HG03520 (cell line): Measurements from ENCODE around the gene DENND1C.
"Not testable (repeated sequence)": the region's sequence is repeated elsewhere in the genome, so short reads cannot be mapped to it uniquely, and the experiment has no call there.

Experiments
- ATAC-seq: cut with Tn5 transposase; IDR thresholded peaks from one replicate; pipeline ENCODE4 v1.9.1; 2021; ENCODE audit warnings: mild to moderate bottlenecking, moderate library complexity; ENCODE audit not compliant: unreplicated experiment

DENND1C gene

GRCh38 chr19:6509118-6509971 is 27.8 kb upstream of the DENND1C start:
- ATAC-seq = no peak

GRCh38 chr19:6508028-6508771 is 26.6 kb upstream of the DENND1C start:
- not testable (repeated sequence) for ATAC-seq

DNA sequence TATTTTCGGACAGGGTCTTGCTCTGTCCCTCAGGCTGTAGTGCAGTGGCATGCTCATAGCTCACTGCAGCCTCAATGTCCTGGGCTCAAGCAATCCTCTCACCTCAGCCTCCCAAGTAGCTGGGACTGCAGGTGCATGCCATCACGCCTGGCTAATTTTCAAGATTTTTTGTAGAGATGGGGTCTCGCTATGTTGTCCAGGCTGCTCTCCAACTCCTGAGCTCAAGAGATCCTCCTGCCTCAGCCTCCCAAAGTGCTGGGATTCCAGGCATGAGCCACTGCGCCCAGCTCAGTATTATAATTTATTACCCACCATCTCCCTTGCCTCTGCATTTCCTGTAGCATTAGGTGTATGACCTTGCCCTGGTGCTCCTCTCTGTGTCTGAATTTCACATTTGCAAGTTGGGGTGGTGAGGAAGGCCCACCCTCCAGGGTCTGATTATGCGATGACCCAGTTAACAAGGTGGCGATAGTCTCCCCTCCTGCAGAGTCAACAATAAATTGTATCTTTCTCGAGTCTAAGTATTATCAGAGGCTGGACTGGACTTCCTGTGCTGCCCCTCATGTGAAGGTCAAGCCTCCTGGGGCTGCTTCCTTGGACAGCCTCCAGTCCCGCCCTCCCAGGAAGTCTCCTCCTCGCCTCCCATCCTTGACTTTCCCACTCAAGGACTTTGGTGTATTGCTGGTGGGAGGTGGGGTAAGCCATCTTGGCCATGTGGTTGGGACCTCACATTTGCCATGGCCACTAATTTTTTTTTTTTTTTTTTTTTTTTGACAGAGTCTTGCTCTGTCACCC is 22.0 kb upstream of the DENND1C start:
- no peak for ATAC-seq

GRCh38 chr19:6501740-6502648 is 20.4 kb upstream of the DENND1C start, which contains the start of gene TUBB4A:
TUBB4A (minus strand) TSS chr19:6502309; CDS start chr19:6502212, 97 bp downstream.
- no peak for ATAC-seq

GRCh38 chr19:6500837-6501739 is 19.5 kb upstream of the DENND1C start:
- no peak for ATAC-seq

DNA sequence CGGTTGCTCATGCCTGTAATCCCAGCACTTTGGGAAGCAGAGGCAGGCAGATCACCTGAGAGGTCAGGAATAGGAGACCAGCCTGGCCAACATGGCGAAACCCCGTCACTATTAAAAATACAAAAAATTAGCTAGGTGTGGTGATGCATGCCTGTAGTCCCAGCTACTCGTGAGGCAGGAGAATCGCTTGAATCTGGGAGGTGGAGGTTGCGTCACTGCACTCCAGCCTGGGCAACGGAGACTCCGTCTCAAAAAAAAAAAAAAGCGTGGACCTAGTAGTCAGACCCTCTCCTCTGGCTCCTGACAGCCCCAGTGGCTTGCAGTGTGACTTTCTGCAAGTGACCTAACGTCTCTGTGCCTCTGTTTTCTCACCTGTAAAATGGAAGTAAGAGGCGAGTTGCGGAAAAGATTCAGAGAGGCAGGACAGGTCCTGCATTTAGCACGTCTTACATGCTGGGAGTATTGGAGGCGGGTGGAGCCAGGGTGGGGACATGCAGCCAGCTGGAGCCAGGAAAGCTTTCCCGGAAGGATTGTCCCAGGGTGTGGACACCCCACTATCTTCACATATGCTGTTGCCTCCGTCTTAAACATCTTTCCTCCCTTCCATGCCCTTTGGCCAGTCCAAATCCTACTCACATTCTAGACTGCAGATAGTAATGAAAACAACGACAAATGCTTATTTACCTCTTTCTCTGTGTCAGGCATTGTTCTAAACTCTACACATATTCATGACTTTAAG is 17.6 kb upstream of the DENND1C start:
- no peak for ATAC-seq

DNA sequence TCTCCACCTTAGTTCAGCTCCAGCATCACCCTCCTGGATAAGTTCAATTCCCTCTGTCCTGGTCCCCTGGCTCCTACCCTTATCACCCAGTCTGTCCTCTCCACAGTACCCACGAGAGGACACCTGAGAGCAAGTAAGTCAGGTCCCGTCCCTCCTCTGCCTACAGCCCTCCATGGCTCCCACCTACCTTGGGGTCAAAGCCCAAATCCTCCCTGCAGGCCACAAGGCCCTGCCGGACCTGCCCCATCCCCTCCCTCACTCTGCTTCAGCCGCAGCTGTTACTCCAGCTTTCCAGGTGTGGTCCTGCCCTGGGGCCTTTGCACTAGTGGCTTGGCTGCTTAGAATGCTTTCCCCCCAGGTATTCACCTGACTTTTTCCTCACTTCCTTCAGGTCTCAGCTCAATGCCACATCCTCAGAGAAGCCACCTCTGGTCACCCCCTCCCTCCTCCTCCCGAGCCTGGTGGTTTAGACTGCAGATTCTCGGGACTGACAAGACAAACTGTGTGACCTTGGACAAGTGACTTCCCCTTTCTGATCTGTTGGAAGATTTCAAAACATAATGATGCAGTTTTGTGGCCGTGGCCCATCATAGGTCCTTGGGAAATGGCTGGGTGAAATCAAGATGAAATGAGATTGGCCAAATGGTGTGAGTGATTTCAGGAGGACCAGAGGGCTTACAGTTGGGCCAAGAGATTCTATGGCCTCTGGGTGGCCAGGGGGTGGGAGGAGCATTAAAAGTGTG is 16.9 kb upstream of the DENND1C start:
- no peak for ATAC-seq

DNA sequence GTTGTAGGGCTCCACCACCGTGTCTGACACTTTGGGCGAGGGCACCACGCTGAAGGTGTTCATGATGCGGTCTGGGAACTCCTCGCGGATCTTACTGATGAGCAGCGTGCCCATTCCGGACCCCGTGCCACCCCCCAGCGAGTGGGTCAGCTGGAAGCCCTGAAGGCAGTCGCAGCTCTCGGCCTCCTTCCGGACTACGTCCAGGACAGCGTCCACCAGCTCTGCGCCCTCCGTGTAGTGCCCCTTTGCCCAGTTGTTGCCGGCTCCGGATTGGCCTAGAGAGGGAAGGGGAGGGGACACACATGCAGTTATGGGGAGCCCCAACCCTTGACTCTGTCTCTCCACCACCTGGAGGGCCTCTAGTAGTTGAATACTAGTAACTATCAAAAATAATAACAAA is 14.4 kb upstream of the DENND1C start:
- no peak for ATAC-seq

DNA sequence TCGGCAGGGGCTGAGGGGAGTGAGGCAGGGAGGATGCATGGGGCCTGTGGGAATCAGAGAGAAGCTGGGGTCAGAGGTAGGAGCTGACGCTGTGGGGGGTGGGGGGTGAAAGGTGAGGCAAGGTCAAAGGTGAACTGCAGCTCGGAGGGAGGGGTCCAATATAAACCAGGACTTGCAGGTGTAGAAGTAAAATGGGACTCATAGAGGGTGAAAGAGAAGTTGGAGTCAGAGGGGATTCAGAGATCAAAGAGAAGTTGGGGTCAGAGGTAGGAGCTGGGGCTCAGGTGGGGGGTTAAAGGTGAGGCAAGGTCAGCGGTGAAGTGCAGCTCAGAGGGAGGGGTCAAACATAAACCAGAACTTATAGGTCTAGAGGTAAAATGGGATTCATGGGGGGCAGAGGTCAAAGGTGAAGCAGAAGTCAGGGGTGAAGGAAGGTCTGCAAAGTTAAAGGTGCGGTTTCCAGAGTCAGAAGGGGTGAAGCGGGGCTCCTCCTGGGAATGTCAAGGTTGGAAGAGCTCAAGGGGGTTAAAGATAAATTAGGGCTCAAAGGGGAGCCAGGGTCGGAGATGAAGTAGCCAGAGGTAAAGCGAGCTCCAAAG is 12.9 kb upstream of the DENND1C start:
- no peak for ATAC-seq

DNA sequence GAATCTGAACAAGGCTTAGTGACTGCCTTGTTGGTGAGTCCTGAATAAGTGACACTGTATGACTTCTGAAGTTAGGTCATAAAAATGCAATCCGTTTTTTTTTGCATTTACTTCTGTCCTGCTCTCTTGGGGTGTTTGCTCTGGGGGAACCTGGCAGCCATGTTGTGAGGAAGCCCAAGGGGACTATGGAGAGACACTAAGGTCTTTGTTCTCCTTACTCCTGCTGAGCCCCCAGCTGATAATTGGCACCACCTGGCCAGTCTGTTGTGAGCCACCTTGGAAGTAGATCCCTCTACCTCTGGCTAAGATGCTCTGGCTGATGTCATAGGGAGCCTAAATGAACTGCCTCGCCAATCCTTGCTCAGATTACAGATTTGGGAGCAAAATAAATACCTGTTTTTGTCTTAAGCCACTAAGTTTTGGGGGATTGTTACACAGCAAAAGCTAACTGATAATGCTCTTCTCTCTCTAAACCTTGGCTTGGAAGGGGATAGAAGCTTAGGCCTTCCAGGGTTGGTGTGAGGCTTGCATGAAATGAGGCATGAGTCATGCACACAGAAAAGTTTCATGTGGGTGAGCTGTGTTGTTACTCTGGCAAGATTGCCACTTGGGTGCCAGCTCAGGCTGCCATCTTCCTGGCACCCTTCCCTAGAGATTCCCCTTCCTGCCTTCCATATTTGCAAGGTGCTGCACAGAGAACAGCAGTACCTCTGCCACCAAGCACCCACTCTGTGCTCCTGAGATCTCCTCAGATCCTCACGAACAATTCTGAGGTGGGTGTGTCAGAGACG is 10.4 kb upstream of the DENND1C start:
- ATAC-seq = no peak

DNA sequence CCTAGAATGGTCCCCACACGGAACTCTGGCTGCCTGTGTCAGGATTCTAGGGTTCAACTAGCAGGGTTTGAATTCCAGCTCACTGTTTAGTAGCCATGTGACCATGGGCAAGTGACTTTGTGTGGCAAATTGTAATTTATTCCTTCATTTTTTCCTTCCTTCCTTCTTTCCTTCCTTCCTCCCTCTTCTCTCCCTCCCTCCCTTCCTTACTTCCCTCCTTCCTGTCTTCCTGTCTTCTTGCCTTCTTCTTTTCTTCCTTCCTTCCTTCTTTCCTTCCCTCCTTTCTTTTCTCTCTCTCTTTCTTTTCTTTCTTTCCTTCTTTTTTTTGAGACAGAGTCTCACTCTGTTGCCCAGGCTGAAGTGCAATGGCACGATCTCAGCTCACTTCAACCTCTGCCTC is 8.5 kb upstream of the DENND1C start:
- no peak for ATAC-seq

DNA sequence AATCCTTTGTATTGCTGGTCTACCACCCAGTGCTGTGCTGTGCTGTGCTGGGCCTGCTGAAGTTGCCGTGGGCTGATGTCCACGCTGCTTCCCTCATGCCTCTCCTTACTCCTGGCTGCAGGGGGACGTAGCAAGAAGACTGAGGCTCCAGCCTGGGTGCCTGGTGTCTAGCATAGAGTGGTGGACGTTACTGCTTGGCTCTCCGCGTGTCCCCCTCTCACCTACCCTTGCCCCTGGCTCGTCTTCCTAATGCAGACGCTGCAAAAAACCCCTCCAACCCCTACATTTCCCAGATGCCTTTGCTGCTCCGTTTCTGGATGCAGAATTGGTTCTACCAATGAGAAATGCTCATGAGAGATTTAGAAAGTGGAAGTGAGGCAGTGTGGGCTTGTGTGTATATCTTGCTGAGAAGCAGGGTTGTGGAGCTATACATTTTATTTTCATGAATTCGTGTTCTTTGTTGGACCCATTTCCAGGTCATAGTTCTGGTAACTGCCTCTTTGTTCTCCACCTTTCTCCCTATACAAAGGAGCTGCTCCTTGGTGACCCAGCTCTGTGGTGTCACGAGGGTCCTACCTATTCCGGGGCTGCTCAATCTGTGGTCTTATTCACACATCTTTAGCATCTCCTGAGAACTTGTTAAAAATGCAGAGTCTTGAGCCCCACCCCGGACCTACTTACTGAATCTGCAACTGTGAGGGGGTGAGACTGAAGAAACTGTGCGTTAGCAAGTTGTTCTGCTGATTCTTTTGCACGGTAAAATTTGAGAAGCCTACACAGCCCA is 7.9 kb upstream of the DENND1C start:
- no peak for ATAC-seq

- ATAC-seq = no peak
These were observed 3.2 kb upstream of the DENND1C start for GRCh38 chr19:6484831-6485230.

DNA sequence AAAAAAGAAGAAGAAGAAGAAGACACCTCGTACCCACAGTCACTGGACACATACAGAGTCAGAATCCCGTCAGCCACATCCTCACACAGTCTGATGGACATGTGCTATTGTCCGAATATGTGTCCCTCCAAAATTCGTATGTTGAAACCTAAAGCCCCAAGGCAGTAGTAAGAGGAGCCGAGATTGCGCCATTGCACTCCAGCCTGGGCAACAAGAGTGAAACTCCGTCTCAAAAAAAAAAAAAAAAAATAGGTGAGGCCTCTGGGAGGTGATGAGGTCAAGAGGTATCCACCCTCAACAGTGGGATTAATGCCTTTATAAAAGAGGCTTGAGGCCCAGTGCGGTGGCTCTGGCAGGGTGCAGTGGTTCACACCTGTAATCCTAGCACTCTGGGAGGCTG is 2.6 kb upstream of the DENND1C start:
- ATAC-seq = no peak

DNA sequence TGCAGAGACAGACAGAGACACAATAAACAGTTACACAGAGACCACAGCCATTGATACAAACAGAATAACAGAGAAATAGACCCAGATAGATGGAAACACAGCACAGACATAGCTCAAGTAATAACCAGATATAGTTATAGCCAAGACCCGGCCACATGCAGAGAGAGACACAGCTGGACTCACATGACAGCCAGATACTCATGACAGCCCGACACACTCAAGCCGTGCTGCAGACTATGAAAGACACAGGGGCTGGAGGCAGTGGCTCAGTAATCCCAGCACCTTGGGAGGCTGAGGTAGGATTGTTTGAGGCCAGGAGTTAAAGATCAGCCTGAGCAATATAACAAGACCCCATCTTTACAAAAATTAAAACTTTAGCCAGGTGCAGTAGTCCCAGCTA is 1.6 kb upstream of the DENND1C start:
- ATAC-seq = no peak

- ATAC-seq = no peak
These were observed 728 bp upstream of the DENND1C start for GRCh38 chr19:6482343-6482686.
